H54 (cell line): ENCODE results near the gene OTOG.
A peak's percentile ranks its signal among the peaks of the same experiment; 100 is the strongest.

ENCODE experiments used
- DNase-seq: peaks from one replicate; pipeline ENCODE4 v3.0.0; 2011; ENCODE audit warnings: low spot score, mixed read lengths; ENCODE audit not compliant: insufficient read length
- FAIRE-seq: peaks from 3 replicates; lab custom pipeline; 2011; peaks lifted over from hg19 to GRCh38; lab: Jason Lieb, UNC
- POLR2A ChIP-seq: IDR thresholded peaks from 2 replicates; pipeline ENCODE4 v1.6.1; 2011; ENCODE audit warnings: low read depth, mild to moderate bottlenecking, low read length

Gene OTOG

DNA sequence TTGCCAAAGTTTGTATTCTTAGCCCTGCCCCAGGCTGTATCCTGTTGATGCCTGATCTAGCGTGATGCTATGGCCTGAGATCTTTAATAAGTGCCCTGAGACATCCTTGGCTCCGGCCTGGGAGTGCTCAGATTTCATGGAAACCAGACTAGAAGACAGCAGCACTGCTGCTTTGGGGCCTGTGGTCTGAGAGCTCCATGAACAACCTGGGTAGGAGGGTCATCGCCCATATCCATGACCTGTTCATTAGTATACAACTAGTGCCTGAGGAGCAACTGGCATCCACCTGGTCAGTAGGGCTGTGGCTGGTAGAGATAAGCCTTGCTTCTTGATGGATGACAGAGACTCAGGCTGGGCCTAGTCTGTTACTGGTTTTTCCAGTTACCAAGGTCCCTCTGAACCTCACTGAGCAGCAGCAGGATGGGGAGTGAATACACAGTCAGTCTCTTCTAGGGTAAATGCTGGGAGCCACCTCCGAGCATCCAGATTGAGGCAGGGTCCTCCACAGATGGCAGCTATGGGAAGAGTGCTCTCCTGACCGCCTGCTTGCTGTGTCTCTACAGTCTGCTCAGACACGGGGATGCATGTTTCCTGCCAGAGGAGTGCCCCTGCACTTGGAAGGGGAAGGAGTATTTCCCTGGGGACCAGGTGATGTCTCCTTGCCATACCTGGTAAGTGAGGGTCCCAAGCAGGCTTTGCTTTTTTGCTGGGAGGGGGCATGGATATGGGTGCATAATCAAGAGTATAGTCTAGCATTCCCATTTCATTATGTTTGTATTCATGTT, 39.0 kb downstream of the OTOG start:
- FAIRE-seq (no peak), DNase-seq (no peak)
- TF ChIP-seq POLR2A, result no peak

DNA sequence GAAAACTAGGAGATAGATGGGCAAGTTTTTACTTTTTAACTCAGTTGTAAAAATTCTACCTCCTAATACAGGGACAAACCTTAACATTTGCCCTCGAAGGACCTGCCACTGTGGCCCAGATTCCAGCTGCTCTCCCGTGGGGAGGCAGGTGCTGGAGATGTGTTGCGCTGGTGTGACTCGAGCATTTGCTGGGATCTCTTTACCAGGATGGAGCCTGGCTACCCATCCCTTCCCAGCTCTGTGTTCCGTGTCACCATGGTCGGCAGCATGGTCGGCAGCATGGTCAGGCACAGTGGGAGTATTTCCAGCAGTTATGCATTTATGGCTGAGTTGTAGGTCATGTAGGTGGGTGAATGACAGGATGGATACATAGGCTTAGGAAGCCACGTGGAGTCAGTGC, 41.1 kb downstream of the OTOG start:
- no peak for FAIRE-seq
- TF ChIP-seq POLR2A, result no peak
- DNase-seq, result no peak

DNA sequence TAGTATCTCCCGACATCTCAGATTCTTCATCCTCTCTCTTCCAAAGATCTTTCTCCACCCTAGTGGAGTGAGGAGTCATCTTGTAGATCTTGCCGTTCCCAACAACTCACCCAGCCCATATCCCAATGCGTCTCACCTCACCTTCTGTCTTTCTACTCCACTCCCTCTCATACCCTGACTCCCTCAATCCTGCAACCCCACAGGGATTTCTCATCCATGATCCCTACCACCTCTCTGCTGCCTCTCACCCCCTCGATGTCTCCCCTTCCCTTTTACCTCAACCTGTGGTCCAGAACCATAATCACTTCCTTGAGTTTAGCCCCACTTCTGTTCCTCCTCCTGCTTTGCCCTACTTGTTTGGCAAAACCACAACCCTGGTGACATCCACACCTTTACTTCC, 41.7 kb downstream of the OTOG start:
- DNase-seq, result no peak
- TF ChIP-seq POLR2A, result no peak
- no peak for FAIRE-seq

DNA sequence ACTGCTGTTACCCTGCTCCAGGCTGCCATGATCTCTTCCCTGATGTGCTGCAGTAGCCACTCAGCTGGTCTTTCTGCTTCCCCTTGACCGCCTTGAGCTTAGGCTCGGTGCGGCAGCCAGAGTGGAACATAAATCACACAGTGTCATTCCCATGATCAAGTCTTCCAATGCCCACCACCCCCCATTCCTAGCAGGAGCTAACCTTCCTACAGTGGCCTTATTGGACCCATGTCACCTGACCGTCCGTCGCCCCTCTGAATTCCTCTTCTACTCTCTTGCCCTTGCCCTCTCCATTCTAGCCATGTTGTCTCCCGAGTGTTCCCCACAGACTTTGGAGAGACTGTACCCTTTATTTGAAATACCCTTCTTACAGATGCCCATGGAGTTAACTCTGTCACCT, 43.4 kb downstream of the OTOG start:
- no peak for DNase-seq
- FAIRE-seq, result no peak
- no peak for TF ChIP-seq POLR2A

DNA sequence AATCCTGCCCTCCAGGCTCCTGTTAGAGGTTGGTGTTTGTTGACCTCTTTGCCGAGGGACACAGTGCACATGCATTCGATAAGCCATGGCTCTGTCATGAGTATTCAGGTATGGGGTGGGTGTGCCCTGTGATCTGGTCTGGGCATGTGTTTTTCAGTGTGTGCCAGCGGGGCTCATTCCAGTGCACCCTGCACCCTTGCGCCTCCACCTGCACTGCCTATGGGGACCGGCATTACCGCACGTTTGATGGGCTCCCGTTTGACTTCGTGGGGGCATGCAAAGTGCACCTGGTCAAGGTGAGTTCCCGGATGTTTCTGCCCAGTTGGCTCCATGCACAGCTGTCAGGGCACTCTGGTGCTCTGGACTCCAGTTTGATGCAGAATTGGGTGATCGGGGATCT, 44.2 kb downstream of the OTOG start:
- FAIRE-seq (no peak), DNase-seq (no peak)
- no peak for TF ChIP-seq POLR2A

DNA sequence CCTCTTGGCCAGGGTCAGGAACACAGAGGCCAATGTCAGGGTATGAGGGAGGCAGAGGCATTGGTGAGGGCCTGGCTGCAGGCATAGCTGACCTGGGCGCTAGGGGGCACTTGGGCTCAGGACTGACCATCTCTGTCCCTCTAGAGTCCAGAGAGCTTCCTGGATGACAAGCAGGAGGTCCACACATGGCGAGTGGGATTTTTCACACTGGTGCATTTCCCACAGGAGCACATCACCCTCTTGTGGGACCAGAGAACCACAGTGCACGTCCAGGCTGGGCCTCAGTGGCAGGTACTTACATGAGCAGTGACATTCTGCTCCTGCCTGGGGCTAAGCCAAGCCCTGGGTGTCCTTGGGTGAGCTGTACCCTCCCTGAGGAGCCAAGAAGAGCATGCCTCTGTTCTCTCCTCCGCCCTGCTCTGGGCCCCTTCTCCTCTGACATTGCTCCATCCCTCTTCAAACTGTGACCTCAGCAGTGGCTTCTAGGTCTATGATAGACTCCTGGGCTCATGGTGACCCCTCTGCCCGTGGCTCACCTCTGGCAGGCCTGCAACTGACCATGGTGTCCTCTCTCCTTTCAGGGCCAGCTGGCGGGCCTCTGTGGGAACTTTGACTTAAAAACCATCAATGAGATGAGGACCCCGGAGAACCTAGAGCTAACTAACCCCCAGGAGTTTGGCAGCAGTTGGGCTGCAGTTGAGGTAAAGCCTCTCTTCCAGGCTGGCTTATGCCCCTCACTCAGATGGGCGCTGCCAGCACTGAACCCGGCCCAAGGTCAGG, 46.6 kb downstream of the OTOG start:
- no peak for FAIRE-seq
- DNase-seq, result no peak
- TF ChIP-seq POLR2A, result no peak

DNA sequence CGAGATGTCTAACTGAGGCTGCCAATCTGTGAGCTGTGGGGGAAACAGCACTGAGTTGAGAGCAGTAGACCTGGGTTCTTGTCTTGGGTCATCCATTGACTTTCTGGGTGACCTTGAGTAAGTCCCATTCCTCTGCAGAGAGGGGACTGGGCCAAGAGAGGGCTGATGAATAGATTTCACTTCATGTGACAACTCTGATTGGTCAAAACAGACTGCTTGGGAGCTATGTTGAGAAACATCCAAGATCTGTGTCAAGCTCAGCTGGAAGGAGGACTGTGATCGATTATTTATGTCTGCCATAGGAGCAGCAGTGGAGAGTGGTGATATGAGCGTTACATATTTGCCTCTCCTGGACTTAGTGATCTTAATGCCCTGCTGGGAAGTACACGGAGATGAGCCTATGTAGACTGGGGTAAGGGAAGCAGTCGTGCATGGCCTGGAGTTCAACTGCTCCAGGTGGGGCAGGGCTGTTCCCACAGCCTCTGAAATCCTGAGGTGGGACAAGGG, 47.7 kb downstream of the OTOG start:
- FAIRE-seq (no peak), DNase-seq (no peak)
- TF ChIP-seq POLR2A, result no peak

DNA sequence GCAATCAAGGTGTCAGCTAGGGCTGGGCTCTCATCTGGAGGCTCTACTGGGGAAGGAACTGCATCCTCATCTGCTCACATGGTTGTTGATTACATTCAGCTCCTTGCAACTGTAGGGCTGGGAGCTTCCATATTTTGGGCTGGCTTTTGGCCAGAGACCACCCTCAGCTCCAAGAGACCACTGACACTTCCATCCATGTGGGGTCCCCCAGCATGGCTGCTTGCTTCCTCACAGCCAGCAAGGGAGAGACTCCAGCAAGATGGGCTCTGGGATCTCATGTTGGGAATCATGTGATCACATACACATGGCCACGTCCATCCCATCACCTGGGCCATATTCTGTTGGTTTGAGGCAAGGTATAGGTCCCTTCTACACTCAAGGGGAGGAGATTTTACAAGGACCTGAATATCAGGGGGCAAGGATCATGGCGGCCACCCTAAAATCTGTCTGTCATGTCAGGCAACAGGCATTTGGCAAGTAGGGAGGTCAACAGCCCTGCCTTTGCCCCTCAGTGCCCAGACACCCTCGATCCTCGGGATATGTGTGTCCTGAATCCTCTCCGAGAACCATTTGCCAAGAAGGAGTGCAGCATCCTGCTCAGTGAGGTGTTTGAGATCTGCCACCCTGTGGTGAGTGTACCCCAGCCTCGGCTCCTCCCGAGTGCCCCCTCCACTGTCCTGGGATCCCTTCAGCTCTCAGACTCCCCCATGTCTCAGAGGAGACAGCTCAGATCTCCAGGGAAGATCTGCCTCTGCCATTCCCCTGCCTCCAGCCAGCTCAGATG, 48.7 kb downstream of the OTOG start:
- no peak for TF ChIP-seq POLR2A
- DNase-seq, result no peak
- FAIRE-seq, result no peak

DNA sequence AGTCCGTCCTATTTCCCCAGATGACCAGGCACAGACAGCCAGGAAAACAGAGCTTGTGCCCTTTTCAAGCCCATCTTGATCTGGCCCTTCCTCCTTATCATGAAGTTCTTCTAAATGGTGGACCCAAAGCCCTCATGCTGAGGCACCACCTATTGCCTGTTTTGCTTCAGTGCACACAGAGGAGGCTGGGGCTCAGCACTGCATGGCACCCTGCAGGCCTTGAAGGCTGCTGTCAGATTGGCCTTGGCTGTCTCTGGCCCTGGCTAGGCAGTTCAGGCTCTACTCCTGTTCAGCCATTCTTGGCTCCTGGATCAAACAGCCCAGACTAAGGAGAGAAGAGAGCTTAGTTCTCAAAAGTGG, 49.2 kb downstream of the OTOG start:
- DNase-seq (no peak), FAIRE-seq (no peak)
- no peak for TF ChIP-seq POLR2A

DNA sequence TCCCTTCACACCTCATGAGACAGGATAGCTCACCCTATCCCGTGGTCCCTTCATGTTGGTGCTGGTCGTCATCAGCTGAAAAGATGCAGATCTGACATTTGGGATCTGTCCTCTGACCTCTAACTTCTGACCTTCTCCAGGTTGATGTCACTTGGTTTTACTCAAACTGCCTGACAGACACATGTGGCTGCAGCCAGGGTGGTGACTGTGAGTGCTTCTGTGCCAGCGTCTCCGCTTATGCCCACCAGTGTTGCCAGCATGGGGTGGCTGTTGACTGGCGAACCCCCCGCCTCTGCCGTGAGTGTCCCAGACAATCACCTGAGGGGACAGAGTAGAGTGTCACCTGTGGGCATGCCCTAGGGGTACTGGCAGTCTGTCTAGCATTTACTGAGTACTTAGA, 49.7 kb downstream of the OTOG start:
- no peak for TF ChIP-seq POLR2A
- FAIRE-seq (no peak), DNase-seq (no peak)

DNA sequence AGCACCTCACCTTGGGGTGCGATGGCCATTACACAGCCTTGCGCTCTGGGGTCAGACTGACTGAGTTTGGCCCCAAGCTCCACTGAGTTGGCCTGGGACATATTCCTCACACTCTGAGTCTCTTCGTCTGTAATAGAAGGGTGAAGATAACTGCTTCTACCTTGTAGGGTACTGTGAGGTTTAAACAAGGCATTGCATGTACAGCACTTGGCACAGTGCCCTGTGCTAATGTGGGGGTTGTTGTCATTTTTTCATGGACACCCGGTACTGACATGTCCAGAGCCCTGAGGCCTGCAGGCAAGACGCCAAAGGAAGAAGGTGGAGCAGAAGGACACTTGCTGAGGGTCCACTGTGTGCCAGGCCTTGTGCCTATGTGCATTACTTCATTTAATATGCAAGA, 50.7 kb downstream of the OTOG start:
- FAIRE-seq, result no peak
- TF ChIP-seq POLR2A, result no peak
- no peak for DNase-seq

DNA sequence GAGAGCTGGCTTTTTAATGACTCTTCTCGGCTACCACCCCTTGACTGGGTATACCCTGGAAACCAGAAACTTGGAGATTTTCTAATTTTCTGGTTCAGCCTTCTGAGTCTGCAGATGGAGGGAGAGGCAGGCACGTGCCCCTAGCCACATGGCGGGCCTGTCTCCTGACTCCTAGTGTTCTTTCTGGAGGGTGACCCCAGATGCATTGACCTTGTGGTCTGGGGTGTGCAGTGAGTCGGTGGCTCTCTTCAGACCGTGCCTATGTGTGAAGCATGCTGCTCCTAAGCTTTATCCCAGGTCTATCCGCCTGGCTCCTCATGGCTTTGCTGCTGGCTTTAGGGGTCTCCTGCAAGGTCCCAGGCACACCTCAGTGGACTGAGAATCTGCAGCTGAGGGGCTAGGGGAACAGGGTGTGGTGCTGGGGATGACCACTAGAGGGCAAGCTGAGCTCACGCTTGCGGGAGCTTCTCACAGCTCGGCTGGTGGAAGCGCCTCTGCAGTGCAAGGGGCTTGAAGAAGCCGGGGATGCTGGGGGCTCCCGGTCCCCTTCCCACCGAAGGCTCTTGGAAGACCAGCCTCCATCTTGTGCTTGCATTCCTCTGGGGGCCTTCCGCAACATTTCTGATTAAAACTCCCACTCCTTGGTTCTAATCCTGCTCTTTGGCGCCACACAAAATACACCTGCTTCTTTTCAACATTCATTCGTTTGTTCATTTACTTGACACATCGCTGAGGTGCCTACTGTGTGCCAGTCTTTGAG, 51.8 kb downstream of the OTOG start:
- FAIRE-seq (no peak), DNase-seq (peak; percentile 65)
- TF ChIP-seq POLR2A, result no peak

DNA sequence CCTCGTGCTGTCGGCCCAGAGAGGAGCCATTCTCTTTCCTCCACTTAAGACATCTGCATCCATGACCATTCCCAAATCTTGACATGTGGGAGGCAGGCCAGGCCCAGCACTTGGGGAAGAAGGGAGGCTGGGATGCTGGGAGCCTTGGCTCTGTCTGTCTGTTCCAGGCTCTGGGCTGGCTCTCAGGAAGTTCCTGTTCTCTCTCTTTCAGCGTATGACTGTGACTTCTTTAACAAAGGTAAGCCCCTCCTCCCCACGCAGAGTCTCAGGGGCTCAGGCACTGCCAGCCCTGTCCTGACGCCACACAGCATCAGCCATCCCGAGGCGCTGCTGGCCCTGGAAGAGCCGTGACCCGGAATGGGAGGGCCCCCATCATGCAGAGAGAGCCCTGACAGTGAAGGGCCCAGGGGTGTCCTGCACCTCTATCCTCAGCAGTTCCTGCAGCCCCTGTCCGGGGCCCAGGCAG, 52.4 kb downstream of the OTOG start:
- DNase-seq (no peak), FAIRE-seq (no peak)
- TF ChIP-seq POLR2A, result no peak
